GM10847 (cell line): Measurements from ENCODE around the gene WDR38.

Experiments
- POLR2A ChIP-seq: IDR thresholded peaks from 2 replicates; pipeline ENCODE4 v1.6.1; 2011; ENCODE audit not compliant: insufficient read length; ENCODE audit errors: extremely low read depth

The WDR38 gene

DNA sequence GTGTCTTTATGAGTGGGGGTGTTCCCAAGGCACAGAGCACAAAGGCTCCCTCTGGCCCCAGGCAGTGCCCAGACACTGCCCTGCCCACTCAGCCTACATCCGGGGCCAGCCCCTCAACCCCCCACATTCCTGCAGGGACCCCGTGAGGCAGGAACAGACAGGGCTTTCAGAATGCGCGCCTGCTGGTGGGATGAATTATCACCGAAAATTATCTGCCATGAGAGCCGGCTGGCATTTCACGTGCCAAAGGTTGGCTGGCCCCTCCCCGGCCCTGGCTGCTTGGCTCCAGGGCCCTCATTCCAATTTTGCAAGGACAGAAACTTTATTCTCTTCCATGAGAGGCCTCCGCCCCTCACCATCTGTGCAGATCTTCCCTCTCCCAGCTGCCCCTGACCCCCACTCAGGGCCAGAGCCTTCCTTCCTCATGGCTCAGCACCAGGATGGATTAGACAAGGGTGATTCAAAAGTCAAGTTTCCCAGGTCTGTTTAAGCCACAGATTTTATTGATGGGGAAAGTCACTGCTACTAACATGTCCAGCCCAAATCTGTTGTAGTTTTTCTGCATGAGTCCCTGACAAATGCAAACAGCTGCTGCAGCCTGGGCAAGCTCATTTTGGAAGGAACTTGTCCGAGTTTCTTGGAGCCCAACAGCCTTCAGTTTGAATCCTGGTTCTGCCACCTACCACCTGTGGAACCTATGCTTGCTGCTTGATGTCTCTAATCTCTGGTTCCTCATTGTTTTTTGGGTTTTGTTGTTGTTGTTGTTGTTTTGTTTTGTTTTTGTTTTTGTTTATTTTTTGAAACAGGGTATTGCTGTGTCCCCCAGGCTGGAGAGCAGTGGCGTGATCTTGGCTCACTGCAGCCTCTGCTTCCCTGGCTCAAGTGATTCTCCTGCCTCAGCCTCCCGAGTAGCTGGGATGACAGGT lies 32.3 kb upstream of the WDR38 start:
- TF ChIP-seq POLR2A: no peak

DNA sequence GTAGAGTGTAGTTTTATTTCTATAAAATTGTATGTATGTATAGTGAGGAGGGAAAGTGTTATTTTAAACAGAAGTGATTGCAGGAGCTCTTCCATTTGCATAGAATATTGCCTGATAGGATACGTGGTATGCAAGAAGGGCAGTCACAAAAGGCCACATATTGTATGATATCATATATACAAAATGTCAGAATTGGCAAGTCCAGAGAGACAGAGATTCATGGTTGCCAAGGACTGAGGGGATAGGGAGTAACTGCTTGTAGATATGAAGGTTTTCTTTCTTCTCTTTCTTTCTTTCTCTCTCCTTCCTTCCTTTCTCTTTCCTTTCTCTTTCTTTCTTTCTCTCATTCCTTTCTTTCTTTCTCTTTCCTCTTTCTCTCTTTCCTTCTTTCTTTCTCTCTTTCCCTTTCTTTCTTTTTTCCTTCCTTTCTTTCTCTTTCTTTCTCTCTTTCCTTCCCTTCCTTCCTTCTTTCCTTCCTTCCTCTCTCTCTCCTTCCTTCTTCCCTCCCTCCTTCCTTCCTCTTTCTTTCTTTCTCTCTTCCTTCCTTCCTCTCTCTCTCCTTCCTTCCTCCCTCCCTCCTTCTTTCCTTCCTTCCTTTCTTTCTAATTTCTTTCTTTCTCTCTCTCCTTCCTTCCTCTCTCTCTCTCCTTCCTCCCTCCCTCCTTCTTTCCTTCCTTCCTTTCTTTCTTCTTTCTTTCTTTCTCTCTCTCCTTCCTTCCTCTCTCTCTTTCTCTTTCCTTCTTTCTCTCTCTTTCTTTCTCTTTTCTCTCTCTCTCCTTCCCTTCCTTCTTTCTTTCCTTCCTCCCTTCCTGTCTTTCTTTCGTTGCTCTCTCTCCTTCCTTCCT lies 24.5 kb upstream of the WDR38 start:
- no peak for TF ChIP-seq POLR2A

DNA sequence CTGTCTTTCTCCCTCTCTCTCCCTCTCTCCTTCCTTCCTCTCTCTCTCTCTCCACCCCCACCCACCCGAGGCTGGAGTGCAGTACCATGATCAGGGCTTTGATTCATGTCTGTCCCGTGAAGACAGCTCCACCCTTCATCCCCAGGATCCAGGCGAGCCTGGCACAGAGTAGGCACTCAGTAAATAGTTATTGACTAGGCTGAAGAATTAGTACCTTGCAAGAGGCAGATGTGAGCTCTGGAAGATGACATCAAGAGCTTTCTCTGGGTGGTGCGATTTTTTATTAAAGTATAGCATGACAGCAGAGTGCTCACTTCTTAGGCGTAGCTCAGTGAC lies 24.0 kb upstream of the WDR38 start:
- TF ChIP-seq POLR2A: no peak

DNA sequence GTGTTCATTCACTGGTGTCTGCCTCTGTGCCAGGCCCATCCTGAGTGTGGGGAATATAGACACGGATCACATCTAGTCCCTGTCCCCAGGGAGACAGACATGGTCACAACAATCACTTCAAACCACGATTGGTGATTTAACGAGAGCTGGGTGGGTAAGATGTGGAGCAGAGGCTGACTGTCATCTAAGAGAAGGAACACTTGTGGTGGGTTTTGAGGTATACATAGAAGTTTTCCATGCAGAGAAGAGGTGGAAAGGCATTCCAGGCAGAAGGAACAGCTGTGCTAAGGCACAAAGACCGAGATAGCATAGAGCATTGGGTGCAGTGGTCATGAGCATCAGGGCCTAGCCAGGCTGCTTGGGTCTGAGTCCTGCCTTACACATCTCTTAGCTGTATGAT lies 22.7 kb upstream of the WDR38 start:
- no peak for TF ChIP-seq POLR2A

DNA sequence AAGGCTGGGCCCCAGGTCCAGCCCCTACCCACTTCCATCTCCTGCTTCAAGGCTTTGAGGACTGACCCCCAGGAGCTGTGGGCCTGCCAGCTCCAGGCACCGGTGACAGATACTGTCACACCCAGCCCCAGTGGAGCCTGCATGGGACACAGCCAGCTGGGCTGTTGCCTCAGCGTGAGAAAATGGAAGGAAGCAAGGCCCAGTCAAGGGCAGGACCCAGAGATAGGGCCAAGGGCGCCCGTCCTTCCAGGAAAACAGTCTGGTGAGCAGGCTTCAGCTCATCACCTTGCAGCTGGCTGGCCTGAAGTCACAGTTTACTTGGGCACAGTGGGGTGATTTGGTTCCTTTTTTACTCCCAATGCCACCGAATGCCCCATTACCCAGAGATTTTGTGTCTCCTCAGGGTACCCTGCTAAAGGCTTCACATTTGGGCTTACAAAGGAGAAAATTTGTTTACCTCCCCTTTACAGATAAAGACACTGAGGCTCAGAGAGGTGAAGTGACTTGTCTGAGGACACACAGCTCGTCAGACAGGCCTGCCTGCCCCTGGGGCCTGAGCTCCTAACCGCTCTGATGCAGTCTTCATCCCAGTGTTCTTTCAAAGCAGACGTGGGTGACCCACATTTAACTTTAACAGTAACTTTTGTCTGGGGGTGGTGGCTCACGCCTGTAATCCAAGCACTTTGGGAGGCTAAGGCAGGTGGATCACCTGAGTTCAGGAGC lies 21.5 kb upstream of the WDR38 start:
- TF ChIP-seq POLR2A: no peak

DNA sequence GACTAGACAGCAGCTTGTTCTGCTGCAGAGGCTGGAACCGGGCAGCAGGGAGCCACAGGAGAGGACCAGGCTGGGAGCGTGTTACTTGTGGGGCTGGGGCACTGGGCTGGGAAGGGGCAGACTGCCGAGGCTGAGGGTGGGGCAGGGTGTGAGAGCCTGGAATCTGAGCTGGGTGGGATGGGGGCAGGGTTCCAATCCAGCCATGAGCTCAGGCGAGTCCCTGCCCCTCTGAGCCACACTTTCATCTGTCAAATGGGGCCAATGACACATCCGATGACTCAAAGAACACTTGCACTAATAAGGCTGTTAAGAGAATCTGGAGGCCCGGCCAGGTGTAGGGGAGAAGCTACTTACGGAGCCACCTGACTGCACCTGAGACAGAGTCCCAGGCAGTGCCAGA lies 18.7 kb upstream of the WDR38 start:
- no peak for TF ChIP-seq POLR2A

DNA sequence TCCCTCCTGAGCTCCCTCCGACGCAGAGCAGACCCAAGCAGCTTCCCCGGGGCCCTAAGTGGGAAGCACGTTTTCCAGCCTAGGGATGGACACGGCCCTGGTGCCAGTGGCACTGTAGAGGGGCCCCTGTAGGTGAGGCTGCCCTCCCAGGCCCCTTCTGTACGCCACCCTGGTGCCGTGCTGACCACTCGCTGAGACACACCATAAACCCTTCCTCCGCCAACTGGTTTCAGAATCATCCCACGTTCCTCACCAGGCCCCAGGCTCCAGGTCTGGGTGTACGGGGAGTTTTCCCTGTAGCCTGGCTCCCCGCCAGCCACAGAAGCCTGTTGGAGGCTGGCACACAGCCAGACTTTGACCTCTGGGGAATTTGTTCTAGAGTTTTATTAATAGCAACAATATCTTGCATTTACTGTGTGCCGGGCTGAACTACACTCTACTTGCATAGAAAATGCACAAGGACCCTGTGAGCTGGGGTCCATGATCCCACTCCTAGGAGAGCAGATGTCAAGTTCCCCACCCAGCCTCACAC lies 18.2 kb upstream of the WDR38 start:
- no peak for TF ChIP-seq POLR2A

DNA sequence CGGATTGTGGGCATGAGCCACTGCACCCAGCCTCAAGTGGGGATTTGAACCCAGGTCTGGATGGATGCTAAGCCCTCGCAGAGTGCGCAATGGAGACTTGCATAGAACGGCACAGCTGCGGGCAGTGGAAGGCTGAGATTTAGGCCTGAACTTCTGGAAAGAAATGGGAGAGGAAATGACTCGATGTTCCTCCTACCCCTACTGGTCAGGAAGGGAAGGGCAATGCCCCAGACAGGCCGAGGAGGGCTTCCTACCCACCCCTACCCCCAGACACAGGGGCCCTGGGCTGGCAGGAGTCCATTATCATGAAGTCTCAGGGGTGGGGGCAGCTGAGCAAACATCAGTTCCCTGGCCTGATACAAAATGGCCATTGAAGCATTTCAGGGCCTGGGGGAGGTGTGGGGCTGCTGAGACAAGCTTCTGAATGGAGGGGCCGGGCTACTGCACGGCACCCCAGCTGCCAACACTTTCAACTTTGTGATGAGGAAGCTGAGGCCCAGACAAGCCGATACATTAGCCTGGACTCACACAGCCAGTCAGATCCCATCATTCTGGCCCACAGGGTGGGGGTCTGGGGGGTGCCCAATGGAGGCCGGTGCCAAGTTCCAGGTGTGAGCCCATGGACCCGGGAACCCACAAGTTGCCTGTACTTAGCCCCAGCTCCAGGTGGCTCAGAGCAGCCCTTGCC lies 13.5 kb upstream of the WDR38 start:
- TF ChIP-seq POLR2A: no peak

DNA sequence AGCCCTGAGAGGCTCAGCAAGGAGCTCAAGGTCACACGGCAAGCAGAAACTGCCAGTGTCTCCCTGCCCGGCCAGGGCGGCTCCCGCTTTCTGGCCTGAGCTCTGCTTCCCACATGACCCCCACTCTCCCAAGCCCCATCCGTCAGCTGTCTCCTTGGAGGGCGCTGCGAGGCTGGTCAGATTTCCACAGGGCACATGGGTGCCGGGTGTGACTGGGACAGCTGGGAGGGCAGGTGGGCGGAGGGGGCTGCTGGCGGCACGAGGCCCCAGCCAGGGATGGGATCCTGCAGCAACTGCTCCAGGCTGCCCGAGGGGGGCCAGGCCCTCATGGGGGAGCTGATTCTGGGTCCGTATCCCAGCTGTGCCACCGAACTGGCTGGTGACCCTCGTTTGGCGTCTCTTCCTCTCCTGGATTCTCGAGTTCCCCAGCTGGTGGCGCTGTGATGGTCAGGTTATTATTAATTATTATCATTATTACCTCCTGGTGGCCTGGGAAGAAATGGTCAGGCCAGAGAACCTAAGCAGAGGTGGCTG lies 12.9 kb upstream of the WDR38 start:
- no peak for TF ChIP-seq POLR2A

DNA sequence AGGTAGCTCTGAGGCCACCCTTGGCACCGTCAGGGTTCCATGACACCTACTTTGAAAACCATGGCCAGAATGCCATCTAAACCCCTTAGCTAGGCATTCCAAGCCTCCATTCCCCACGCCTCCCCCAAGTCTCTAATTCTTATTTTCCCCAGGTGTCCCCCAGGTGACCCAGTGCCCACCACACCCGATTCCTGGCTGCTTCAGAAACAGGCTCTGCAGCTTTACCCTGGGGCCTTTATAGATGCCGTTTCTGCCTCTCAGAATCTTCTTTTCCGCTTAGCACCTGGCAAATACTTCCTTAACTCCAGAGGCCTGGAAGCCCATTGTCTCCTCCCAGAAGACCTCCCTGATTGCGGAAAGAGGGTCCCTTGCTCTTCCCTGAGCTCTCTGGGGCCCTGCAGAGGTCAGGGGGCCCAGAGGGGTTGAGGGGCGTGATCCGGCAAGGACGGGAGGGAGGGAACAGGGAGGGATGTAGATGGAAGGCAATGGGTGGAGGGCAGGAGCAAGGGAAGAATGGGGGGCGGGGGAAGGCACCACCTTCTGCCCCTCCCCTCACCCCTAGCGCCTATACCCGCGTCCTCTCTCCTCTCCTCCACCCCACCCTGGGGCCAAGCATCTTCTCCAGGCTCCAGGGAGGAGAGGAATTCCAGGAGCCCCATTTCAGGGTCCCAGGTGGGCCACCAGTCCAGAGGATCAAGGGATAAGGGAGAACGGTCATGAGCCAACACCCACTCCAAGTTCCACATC lies 12.0 kb upstream of the WDR38 start:
- no peak for TF ChIP-seq POLR2A

DNA sequence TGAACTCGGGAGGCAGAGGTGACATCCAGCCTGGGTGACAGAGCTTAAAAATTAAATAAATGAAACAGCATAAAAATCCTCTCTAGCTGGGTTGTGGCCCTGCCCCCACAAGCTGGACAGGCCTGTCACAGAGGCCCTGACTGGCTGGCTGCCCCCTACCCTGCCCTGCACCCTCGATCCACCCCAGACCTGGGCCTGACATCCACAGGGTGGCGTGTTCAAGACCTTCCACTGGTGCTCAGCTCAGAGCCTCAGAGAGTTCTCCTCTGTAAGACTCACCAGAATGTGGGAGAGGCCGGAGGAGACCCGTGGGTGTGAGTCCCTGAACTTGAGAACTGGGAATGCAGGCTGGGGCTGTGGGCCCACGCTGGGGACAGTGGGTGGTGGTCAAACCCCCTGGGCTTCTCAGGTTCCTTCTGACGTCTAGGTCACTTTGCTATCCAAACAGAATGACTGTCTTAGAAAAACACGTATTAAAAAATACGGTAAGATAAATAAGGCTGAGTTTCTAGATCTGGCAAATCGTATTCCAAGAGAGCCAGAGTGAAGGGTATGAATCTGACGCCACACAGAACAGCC lies 9.7 kb upstream of the WDR38 start:
- TF ChIP-seq POLR2A: no peak

DNA sequence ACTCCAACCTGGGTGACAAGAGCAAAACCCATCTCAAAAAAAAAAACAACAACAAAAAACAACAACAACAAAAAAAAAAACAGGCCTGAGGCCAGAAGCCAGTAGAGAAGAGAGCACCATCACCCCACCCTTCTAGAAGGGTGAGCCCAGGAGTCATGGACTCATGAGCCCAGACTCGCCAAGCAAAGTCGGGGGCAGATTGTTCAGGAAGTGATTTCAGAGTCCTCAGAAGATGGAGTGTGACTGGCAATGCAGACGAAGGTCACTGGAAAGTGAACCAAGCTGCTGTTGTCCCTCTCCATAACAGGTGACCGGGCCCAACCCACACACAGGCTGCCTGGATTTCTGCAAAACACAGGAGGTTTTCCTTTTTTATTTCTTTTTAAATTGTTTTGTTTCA lies 9.0 kb upstream of the WDR38 start:
- no peak for TF ChIP-seq POLR2A

DNA sequence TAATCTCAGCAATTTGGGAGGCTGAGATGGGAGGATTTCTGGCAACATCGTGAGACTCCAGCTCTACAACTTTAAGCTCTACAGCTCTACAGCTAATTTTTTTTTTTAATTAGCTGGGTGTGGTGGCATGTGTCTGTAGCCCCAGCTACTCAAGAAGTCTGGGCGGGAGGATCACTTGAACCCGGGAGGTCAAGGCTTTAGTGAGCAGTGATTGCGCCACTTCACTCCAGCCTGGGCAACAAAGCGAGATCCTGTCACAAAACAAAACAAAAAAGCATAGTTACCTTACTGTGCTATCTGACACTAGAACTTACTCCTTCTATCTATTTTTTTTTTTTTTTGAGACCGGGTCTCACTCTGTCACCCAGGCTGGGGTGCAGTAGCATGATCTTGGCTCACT lies 6.3 kb upstream of the WDR38 start:
- TF ChIP-seq POLR2A: no peak

DNA sequence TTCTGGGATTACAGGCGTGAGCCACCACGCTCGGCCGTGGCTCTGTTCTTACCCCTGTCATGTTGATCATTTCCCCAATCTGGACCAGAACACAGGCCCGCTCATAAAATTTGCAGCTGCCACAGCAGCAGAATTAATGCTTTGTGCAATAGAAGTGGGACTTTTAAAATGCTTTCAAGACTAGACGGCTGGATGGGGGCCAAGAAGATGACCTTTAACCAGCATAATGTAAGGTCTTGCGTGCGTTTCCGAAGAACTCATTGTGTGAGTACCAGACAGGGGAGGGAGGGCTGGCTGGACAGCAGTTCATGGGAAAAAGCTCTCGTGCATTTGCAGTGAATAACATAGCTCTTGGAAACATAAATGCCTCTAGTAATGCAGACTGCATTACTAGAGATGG lies 3.5 kb upstream of the WDR38 start:
- TF ChIP-seq POLR2A: no peak
